Measurements from ENCODE around the gene IL4. TPM values are rescaled to one million over a fixed set of nuclear protein-coding genes. Genes with fewer than 3 reads are reported as not detected.
A peak's percentile ranks its signal among the peaks of the same experiment; 100 is the strongest.

IL4 gene
- total RNA-seq, 2 donors from 2014 or later, result not detected

DNA sequence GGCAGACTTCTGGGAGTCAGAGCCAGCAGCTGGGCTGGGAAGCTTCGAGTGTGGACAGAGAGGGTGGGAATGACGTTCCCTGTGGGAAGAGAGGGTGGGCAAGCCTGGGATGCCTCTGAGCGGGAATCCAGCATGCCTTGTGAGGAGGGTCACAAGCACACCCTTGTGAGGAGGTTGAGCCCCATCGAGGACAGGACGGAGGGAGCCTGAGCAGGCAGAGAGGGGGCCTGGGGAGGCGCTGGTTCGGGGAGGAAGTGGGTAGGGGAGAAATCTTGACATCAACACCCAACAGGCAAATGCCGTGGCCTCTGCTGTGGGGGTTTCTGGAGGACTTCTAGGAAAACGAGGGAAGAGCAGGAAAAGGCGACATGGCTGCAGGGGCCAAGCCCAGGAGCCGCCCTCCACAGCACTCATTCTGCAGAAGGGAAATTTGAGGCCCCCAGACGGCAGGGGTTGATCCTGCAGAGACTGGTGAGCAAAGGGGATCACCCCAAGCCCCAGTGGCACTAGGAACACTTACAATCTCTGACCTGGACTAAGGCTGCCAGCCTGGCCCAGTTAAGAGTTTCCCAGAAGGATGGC is 16.9 kb upstream of the IL4 start:
- intact Hi-C loops (cut with DNase I), result no loop called here
- DNase-seq (ENCODE audit: low spot score), result no peak

DNA sequence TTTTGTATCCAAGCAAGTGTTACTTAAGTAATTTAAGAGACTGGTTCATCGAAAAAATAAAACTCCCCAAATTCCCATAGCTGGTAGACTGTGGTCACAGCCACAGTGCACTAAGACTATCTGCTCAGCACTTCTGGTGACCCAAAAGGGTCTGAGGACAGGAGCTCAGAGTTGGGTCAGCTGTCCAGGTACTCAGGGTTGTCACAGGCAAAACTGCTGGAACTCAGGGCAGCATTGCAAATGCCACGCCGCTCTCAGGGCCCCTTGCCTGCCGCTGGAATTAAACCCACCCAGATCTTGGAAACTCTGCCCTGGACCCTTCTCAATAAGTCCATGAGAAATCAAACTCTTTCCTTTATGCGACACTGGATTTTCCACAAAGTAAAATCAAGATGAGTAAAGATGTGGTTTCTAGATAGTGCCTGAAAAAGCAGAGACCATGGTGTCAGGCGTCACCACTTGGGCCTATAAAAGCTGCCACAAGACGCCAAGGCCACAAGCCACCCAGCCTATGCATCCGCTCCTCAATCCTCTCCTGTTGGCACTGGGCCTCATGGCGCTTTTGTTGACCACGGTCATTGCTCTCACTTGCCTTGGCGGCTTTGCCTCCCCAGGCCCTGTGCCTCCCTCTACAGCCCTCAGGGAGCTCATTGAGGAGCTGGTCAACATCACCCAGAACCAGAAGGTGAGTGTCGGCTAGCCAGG is 16.0 kb upstream of the IL4 start, which contains the start of gene IL13:
IL13 (plus strand) TSS at position 498 of the 705 bp plus-strand sequence; CDS start at position 512, 14 bp downstream.
- intact Hi-C loops (cut with DNase I), result no loop called here
- DNase-seq (ENCODE audit: low spot score), result no peak

DNA sequence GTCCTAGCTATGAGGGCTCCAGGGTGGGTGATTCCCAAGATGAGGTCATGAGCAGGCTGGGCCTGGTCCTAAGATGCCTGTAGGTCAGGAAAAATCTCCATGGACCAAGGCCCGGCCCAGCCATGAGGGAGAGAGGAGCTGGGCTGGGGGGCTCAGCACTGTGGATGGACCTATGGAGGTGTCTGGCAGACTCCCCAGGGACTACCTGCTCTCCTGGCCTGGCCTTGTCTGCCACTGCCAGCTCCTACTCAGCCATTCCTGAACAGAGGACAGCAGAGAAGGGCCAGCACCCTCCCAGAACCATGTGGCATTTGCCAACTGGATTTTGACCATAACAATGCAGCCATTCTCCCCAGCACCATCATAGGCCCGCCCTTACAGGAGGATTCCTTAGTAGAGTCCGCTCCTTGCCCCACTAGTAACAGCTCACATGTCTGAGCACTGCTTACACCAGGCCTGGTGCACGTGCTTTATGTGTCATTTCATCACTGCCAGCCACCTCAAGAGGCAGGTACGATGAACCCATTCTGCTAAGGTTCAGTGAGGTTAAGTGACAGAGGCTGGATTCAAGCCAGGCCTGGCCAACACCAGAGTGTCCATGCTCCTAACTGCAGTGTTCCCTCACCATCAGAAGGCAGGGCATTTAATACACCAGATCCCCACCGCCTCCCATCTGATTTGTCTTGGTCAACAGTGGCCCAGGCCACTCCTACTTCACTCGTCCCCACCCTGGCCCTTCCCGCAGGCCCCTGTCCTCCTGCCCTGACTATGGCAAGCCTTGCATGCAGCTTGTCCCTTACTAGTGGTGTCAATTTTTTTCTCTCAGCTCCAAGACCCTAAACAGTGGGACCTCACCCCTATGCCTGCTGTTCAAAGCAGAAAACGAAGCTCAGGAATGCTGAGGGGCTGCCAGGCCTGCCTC is 15.1 kb upstream of the IL4 start:
- DNase-seq (ENCODE audit: low spot score), result no peak
- intact Hi-C loops (cut with DNase I), result no loop called here

DNA sequence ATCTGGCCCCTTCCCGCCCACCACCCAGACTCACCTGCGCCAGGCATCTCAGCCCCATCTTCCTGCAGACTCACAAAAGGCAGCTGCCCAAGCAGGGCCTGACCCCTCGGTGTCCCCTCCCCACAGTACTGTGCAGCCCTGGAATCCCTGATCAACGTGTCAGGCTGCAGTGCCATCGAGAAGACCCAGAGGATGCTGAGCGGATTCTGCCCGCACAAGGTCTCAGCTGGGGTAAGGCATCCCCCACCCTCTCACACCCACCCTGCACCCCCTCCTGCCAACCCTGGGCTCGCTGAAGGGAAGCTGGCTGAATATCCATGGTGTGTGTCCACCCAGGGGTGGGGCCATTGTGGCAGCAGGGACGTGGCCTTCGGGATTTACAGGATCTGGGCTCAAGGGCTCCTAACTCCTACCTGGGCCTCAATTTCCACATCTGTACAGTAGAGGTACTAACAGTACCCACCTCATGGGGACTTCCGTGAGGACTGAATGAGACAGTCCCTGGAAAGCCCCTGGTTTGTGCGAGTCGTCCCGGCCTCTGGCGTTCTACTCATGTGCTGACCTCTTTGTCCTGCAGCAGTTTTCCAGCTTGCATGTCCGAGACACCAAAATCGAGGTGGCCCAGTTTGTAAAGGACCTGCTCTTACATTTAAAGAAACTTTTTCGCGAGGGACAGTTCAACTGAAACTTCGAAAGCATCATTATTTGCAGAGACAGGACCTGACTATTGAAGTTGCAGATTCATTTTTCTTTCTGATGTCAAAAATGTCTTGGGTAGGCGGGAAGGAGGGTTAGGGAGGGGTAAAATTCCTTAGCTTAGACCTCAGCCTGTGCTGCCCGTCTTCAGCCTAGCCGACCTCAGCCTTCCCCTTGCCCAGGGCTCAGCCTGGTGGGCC is 13.9 kb upstream of the IL4 start:
- no peak for DNase-seq (ENCODE audit: low spot score)
- intact Hi-C loops (cut with DNase I), result no loop called here

DNA sequence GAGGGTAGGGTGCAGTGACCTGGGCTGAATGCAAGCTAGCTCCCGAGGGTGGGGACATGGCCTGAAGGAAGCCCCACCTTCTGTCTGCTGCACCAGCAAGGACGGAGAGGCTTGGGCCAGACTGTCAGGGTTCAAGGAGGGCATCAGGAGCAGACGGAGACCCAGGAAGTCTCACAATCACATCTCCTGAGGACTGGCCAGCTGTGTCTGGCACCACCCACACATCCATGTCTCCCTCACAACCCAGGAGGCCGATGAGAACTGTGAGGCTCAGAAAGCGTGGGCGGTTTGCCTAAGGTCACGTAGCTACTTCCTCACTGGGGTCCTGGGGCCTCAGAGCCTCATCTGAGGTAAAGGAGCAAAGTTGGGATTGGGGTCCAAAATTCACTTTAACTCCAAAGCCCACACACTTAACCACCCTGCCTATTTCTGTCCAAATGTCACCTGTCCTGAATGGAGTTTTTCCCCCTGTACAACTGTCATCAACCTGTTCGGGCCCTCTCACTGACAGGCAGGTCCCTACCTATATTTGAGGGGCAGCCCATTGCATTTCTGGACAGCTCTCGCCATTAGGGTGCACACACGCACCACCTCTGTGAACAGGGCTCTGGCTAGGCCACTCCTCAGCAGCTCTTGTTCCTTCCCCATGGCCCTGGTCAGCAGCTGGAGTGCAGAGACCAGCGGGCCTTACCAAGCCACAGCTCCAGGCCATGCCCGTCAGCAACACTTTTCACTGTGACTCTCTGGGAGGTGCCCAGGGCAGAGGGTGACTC is 12.4 kb upstream of the IL4 start:
- DNase-seq (ENCODE audit: low spot score), result no peak

DNA sequence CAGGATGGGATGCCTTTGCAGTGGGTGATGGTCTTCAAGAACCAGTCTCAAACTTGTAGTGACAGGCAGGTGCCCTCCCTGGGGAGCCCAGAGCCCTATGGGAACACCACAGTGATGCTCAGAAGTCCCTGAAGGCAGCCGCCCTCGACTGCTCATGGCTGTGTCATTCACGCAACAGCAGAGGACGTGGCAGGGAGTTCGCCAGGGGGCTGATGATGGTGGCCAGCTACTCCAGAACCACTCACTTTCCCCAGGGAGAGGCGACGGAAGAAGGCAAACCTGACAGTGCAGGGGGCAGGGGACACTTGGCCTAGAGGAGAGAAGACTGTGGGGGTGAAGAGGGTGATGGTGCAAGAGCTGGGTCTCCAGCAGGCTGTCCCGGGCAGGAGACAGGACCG is 11.8 kb upstream of the IL4 start:
- intact Hi-C loops (cut with DNase I), result no loop called here
- no peak for DNase-seq (ENCODE audit: low spot score)

More for the DNA sequence above, 12.4 kb upstream of the IL4 start:
- intact Hi-C loops (cut with DNase I), result no loop called here

DNA sequence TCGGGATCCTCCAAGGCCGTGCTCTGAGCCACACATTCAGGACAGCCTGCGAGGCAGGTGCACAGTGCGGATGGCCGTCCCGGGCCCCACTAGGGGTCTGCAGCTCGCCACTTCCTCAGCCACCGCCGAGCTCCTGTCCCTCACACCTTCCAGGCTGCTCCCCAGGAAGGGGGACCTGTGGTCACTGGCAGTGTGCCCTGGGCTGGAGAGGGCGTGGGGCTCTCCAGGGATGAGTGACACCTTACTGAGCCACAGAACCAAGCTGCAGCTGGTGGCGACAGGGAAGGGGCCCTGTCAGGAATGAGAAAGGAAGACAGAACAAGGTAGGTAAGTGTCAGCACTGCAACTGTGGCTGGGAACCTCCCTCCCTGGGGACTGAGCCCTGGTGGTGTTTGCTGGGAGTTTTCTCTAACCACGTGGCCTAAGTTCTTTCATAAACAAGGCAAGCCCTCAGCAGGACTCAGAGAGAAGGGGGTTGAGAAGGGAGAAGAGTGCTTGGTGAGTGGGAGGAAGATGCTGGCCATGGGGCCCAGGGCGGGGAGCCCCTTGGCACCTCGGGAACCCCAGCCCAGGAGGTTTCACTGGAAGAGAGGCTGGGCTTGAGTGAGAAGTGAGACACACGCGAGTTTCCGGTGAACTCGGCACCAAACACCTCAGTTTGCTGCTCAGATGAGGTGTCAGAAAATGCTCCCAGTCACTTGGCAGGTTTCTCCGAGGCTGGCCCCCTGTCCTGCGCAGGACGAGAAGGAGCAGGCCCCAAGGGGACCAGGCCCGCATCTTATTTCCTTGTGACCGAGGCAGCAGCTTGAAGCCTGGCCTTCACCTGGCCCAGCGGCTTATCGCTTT is 10.6 kb upstream of the IL4 start:
- no peak for DNase-seq (ENCODE audit: low spot score)
- intact Hi-C loops (cut with DNase I), result no loop called here

DNA sequence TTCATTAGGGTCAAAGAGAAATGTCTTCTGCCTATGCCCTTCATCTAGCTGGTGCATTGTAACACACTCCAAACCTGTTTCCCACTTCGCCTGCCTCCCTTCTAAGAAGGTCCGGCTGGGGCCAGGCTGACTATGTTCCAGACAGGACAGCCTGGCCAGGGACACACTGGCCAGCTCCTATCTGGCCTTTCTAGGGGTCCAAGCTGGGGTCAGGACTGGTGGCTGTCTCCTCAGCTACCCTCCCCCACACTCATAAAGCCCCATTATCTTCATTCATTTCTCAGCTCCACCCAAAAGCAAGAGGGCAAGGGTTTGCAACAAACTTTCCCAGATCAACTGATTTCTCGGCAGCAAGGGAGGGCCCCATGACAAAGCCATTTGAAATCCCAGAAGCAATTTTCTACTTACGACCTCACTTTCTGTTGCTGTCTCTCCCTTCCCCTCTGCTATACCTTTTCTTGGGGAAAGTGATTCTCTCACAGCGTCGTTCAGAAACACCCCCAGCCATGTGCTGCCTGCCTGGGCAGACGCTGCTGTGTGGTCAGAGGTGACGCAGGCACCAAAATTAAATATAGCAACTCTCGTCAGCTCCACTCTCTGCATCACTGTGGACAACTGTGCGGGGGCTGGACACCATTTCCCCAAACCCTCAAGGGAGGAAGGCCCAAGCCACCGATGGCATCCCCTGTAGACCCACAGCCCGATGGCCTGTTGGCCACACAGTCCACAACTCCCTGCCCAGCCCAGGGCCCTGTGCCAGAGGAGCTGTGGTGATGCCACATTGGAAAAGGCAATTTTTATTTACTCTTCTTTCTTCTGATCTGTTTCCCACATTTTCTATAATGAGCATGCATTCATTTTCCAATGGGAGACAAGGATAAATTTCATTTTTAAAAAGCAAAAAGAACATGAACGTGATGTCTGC is 9.8 kb upstream of the IL4 start:
- no peak for DNase-seq (ENCODE audit: low spot score)
- intact Hi-C loops (cut with DNase I), result no loop called here

DNA sequence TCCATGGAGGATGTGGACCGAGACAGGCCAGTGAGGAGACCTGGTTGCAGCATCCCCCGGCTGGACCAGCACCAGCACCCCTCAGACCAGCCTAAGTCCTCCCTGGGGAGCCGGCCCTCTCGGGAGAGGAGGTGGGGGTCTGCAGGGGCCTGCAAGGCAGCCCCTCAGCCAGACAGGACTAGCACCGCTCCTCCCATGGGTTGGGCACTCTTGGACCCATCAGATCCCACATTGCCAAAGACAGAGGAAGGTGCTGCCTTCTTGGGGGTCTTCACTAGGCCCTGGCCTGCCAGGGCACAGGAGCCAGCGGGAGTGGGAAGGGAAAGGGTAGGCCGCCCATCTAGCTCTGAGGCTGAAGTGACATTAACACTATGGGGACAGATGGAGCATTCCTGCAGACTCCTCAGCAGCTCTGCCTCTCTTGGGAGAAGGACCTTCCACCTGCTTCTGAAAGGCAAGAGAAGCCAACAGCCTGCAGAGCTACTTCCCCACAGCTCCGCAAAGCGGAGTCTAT is 9.0 kb upstream of the IL4 start:
- intact Hi-C loops (cut with DNase I), result no loop called here
- DNase-seq (ENCODE audit: low spot score), result no peak

DNA sequence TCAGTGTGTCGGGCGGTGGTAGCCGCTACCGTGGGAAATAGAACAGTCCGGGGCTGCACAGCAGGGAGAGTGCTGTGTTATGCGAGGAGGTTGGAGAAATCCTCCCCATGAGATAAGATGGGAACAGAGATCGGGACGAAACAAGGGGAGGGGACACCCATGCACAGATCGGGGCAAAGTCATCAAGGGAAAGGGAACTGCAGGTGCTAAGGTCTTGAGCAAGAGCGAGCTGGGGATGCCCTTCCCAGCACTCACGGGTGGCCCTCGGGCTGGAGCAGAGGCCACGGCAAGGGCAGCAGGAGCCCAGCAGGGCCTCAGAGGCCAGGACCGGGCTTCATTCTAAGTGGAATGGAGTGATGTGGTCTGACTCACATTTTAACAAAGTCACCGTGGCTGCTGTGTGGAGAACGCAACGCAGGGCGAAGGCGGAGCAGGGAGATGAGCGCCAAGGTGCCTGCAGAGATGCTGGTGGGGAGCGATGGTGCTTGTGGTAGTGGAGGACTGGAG is 8.2 kb upstream of the IL4 start:
- intact Hi-C loops (cut with DNase I), result no loop called here
- no peak for DNase-seq (ENCODE audit: low spot score)

DNA sequence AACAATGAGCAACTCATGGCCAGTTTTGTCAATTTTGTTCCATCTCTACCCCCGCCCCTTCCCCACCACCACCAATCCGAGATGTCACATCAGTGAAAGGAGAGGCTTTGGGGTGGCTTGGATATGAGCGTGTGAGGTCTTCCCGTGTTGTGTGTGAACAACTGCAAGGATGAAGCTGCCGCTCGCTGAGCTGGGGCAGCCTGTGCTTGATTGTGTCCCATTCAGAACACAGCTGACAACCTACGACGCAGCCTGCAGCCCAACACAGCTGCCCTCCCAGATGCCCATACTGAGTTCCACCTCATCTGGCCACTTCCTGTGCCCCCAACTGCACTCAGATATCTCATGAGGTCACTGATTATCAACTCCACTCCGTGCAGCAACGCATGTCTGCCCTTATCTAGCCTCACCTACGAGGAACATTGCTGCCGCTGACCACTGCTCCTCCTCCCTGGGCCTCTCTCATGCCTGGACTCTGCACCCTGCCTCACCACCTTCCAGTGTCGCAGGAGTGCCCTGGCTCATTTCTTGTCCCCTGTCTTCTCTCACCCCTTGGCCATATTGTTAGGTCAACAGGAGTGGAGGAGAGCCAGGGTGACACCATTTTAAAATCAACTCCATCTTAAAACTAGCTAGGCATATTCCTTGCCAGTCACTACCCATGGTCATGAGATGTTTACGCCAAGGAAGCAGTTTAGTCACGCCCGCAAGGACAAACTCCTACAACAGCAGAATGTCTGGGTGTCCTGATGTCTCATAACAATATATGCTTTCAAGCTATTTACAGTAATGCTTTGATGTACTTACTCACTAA is 7.3 kb upstream of the IL4 start:
- no peak for DNase-seq (ENCODE audit: low spot score)
- intact Hi-C loops (cut with DNase I), result no loop called here

DNA sequence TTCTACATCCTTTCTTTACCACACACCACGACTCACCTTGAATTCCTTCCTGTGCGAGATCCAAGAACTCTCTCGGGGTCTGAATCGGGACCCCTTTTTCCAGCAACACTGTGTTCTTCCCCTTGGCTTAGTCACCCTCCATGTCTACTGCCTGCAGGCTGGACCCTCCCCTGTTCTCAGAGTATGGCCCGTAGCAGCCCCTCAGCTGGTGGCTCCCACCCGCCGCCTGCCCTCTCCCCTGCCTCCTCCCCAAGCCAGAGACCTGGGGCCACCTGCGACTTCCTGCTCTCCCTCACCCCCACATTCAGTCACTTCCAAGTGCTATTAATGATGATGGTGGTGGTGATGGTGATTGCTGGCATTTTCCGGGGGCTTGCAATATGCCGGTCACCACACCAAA is 6.5 kb upstream of the IL4 start:
- no peak for DNase-seq (ENCODE audit: low spot score)
- intact Hi-C loops (cut with DNase I), result no loop called here

DNA sequence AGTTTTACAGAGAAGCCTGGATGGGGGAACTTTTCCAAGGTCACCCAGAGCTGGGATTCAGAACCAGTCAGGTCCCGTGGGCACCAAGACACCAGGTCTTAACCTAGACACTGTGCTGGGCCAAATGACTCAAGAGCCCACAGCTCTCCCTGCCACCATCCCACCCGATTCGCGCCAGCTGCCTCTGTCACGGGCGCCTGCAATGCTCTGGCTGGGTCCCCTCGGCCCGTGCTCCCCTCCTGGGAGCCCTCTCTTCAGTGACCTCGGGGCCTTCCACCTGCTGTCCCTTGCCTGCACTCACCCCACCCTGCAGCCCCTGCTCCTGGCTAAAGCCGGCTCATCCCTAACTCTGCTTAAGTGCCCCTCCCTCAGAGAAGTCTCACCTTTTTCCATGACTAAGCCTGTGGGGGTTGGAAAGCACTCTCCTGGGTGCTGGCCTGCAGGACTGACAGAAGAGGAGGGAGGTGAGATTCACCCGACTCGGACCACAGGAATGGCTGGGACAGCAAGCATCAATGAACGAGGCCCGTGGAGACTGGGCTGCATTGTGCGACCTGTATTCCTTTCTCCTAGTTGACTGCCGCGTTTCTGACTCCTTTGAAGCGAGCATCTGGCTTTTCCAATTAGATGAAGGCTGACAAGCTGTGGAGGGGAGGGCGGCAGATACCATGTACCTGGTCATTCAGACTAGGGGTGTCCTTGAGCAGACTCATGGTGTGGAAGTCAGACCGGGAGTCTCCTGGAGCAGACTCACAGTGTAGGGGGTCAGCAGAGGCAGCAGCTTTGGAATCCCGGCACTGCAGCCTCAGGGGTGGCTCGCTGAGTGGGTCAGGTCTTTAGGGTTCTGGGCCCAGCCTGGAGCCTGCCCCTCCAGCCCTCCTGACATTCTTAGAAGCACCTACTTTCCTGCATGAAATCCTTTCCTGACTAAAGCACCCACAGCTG is 5.8 kb upstream of the IL4 start:
- intact Hi-C loops (cut with DNase I), result no loop called here
- no peak for DNase-seq (ENCODE audit: low spot score)

DNA sequence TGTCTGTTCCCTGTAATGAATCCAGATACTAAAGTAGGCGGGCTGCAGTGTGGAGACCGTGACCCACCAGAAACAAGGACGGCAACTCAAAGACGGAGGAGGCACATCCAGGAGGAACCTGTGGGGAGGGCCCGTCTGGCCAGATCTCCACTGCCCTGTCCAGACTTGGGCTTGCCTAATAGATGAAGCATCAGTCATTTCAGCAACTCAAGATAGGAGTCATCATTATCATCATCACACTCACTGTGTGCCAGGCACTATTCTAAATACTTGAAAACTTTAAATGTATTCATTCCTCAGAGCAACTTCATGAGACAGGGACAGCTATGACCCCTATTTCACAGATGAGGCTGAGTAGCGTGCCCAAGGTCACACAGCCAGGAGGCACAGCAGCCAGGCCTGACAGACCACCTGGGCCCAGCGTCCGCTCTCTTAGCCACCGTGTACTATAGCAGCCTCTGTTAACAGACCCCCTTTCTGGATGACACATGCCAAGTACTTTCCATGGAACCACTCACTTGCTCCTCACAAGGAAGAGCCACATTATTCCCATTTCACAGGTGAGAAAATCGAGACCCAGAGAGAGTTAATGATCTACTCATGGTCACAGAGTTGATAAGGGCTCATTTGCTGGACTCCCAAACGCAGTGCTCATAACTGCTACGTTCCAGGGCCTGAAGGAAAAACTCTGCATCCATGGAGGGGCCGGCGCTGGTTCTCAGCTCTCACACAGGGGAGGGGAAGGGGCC is 4.9 kb upstream of the IL4 start:
- DNase-seq (ENCODE audit: low spot score), result peak; percentile 25
- intact Hi-C loops (cut with DNase I), result no loop called here
